NK-92 treated with Interleukin-12 subunit alpha and Interleukin-12 subunit beta, amount 100 ng/mL, for 24 hours (cell line): Measurements from ENCODE around the gene AGAP1.

Experiments used
- DNase-seq: peaks from one replicate; lab custom pipeline; 2025; lab: John Stamatoyannopoulos, UW

Gene AGAP1

GRCh38 chr2:235812185-235812665 is 318.4 kb downstream of the AGAP1 start:
- no peak for DNase-seq

- DNase-seq, result no peak
Measured at GRCh38 chr2:235813398-235813797, 319.6 kb downstream of the AGAP1 start.

GRCh38 chr2:235820571-235820970 is 326.7 kb downstream of the AGAP1 start:
- DNase-seq, result no peak

- no peak for DNase-seq
Measured at GRCh38 chr2:235824331-235824730, 330.5 kb downstream of the AGAP1 start.

GRCh38 chr2:235825946-235826345 is 332.1 kb downstream of the AGAP1 start:
- no peak for DNase-seq

GRCh38 chr2:235826826-235827225 is 333.0 kb downstream of the AGAP1 start:
- DNase-seq, result no peak

GRCh38 chr2:235827585-235827992 is 333.7 kb downstream of the AGAP1 start:
- DNase-seq, result no peak

GRCh38 chr2:235829726-235830125 is 335.9 kb downstream of the AGAP1 start:
- no peak for DNase-seq

- no peak for DNase-seq
Measured at GRCh38 chr2:235831755-235832154, 337.9 kb downstream of the AGAP1 start.

GRCh38 chr2:235832941-235833340 is 339.1 kb downstream of the AGAP1 start:
- no peak for DNase-seq

GRCh38 chr2:235833971-235834620 is 340.3 kb downstream of the AGAP1 start:
- no peak for DNase-seq

- DNase-seq, result no peak
Measured at GRCh38 chr2:235834781-235835180, 340.9 kb downstream of the AGAP1 start.

GRCh38 chr2:235835810-235836209 is 342.0 kb downstream of the AGAP1 start:
- no peak for DNase-seq

- no peak for DNase-seq
Measured at GRCh38 chr2:235836491-235836911, 342.7 kb downstream of the AGAP1 start.

GRCh38 chr2:235839226-235839625 is 345.4 kb downstream of the AGAP1 start:
- no peak for DNase-seq

GRCh38 chr2:235839974-235840373 is 346.1 kb downstream of the AGAP1 start:
- DNase-seq, result no peak

- DNase-seq, result no peak
Measured at GRCh38 chr2:235841863-235842262, 348.0 kb downstream of the AGAP1 start.

GRCh38 chr2:235842941-235843340 is 349.1 kb downstream of the AGAP1 start:
- DNase-seq, result no peak

- DNase-seq, result no peak
Measured at GRCh38 chr2:235843591-235844395, 349.9 kb downstream of the AGAP1 start.

- DNase-seq, result no peak
Measured at GRCh38 chr2:235844561-235844960, 350.7 kb downstream of the AGAP1 start.

GRCh38 chr2:235845245-235845644 is 351.4 kb downstream of the AGAP1 start:
- DNase-seq, result no peak

GRCh38 chr2:235847576-235847975 is 353.7 kb downstream of the AGAP1 start:
- DNase-seq, result no peak

- no peak for DNase-seq
Measured at GRCh38 chr2:235848055-235848454, 354.2 kb downstream of the AGAP1 start.
